ENCODE data around the gene FCHSD1. TPM values are rescaled to one million over a fixed set of nuclear protein-coding genes. Genes with fewer than 3 reads are reported as not detected.

The FCHSD1 gene
- total and polyA plus RNA-seq, 2 of the 4 experiments (the other 2 are of a cell fraction), result 33.2 to 62.1 TPM

GRCh38 chr5:141640051-141640415, 11.2 kb downstream of the FCHSD1 start:
- Histone ChIP-seq H3K14ac (replicated peaks; ENCODE audit: low read depth, low read length) (no peak overlapping the region), H4K91ac (ENCODE audit: insufficient read depth, low read depth, low read length) (no peak overlapping the region), H2BK5ac (ENCODE audit: low read depth, low read length, poor library complexity, severe bottlenecking) (no peak overlapping the region), H3K56ac (ENCODE audit: extremely low read depth, insufficient read depth, low read length) (no peak overlapping the region), H4K8ac (ENCODE audit: low read depth in 2 of 2, low read length in 2 of 2) (no peak overlapping the region), H3K27ac (ENCODE audit: insufficient read depth, low read length) (no peak overlapping the region), H3K27me3 (ENCODE audit: control insufficient read depth, insufficient read depth, low read length) (no peaks in the 10 kb centered on the region), H2BK20ac (ENCODE audit: low read depth, low read length) (no peak overlapping the region), H3K4ac (ENCODE audit: low read depth, low read length) (no peak overlapping the region), H2BK15ac (ENCODE audit: low read depth, low read length) (no peak overlapping the region), H4K5ac (ENCODE audit: low read depth, low read length) (no peak overlapping the region), H3K36me3 (ENCODE audit: control insufficient read depth, insufficient read depth, low read length) (peaks cover 19% of the 10 kb centered on the region), H3K9me1 (ENCODE audit: insufficient read depth, low read length) (peaks cover 23% of the 10 kb centered on the region), H2BK120ac (ENCODE audit: low read depth, low read length) (no peak overlapping the region), H3K18ac (ENCODE audit: low read depth, low read length) (no peak overlapping the region), H2AFZ (replicated peaks; ENCODE audit: low read length, poor library complexity) (no peak overlapping the region), H2AK5ac (ENCODE audit: low read depth, low read length) (no peak overlapping the region), H3K4me3 (ENCODE audit: insufficient read depth, low read depth, low read length) (no peak overlapping the region), H3K9ac (ENCODE audit: low read depth, low read length) (no peak overlapping the region), H2AK9ac (replicated peaks; ENCODE audit: low read depth, low read length, poor library complexity) (no peak overlapping the region), H3K23ac (ENCODE audit: low read depth, low read length) (no peak overlapping the region), H3K79me1 (ENCODE audit: low read depth in 1 of 2, low read length in 2 of 2) (peaks cover 11 to 31% of the 10 kb centered on the region in 2 experiments; a peak in 3 of 4 replicates), H3K4me1 (ENCODE audit: control insufficient read depth, insufficient read depth, low read length) (peaks cover 12% of the 10 kb centered on the region), H3K9me3 (ENCODE audit: control insufficient read depth, insufficient read depth, low read length) (no peaks in the 10 kb centered on the region), H3K4me2 (ENCODE audit: low read depth, low read length) (no peak overlapping the region), H4K20me1 (ENCODE audit: insufficient read depth, low read length) (peaks cover 17% of the 10 kb centered on the region)
- intact Hi-C loops (cut with micrococcal nuclease), result no loop called here
- CTCF ChIA-PET, result no interaction called here
- no CpG with 5 or more reads among the region's 3 CpGs for WGBS, 2 experiments (ENCODE audit: extremely low coverage in 2 of 2, insufficient read length in 1 of 2)
- TF ChIP-seq SMC3 (IDR thresholded peaks at IDR 0.05; ENCODE audit: low read depth, low read length), result no peak
- TF ChIP-seq MXI1 (IDR thresholded peaks at IDR 0.05; ENCODE audit: borderline replicate concordance, low read depth, low read length), result no peak
- TF ChIP-seq CTCF (conservative IDR thresholded peaks at IDR 0.05; ENCODE audit: low read depth, low read length), result no peak
- no peak for TF ChIP-seq NFE2L2 (IDR thresholded peaks at IDR 0.05; ENCODE audit: low read depth, low read length)
- no peak for TF ChIP-seq BHLHE40 (IDR thresholded peaks at IDR 0.05; ENCODE audit: low read depth, low read length)
- TF ChIP-seq RAD21 (IDR thresholded peaks at IDR 0.05; ENCODE audit: low read length), result no peak
- no peak for TF ChIP-seq RFX5 (IDR thresholded peaks at IDR 0.05; ENCODE audit: low read depth, low read length)
- no peak for TF ChIP-seq FOS (IDR thresholded peaks at IDR 0.05; ENCODE audit: low read depth, low read length)
- no peak for ATAC-seq (ENCODE audit: low read depth)
- POLR2A ChIA-PET (ENCODE audit: unreplicated experiment), result no interaction called here
- dilution Hi-C loops (cut with HindIII; ENCODE audit: low sequenced_read_pairs, unreplicated experiment), result no loop called here
- in situ Hi-C loops (cut with MboI; ENCODE audit: low sequenced_read_pairs), result no loop called here
- BruUV-seq (replicated peaks), result no TSS peak
- DNase-seq, result no peak

Measured in IMR-90 (cell line).